Activated B cell treated with CpG ODN at 0.5 μM for 24 hours (primary cell): ENCODE results near the gene ZNF474. TPM values are rescaled to one million over a fixed set of nuclear protein-coding genes. Genes with fewer than 3 reads are reported as not detected.

Experiments used
- ATAC-seq: fragments of 200-7000 bp; cut with Tn5 transposase; one replicate; pipeline ENCODE4 v1.10.0; 2021; ENCODE audit warnings: low read depth, mild to moderate bottlenecking, moderate library complexity
- CTCF ChIA-PET: fragments of 350-600 bp; sonication (Branson Sonifier 250); formaldehyde crosslinking; loops from one replicate; lab custom pipeline; 2021; ENCODE audit warnings: antibody characterized with exemption; lab: Charles Lee
- POLR2A ChIA-PET: fragments of 350-600 bp; sonication (Branson Sonifier 250); formaldehyde crosslinking; loops from one replicate; lab custom pipeline; 2021; ENCODE audit warnings: antibody characterized with exemption; lab: Charles Lee
- DNase-seq: peaks from one replicate; pipeline ENCODE4 v3.0.0; 2022
- H3K27ac Mint-ChIP-seq: one replicate; pipeline ENCODE4 v1.8.0; 2020; ENCODE audit warnings: mixed read lengths
- H3K27me3 Mint-ChIP-seq: one replicate; pipeline ENCODE4 v1.8.0; 2021; ENCODE audit warnings: mixed read lengths
- H3K36me3 Mint-ChIP-seq: one replicate; pipeline ENCODE4 v1.8.0; 2021; ENCODE audit warnings: low read depth, mixed read lengths
- H3K4me1 Mint-ChIP-seq: one replicate; pipeline ENCODE4 v1.8.0; 2021; ENCODE audit warnings: mixed read lengths
- H3K4me3 Mint-ChIP-seq: one replicate; pipeline ENCODE4 v1.8.0; 2020; ENCODE audit warnings: mild to moderate bottlenecking, mixed read lengths
- H3K9me3 Mint-ChIP-seq: one replicate; pipeline ENCODE4 v1.8.0; 2020; ENCODE audit warnings: mixed read lengths
- CTCF ChIP-seq: fragments of 200-600 bp; IDR thresholded peaks from one replicate; pipeline ENCODE4 v1.8.0; 2022; ENCODE audit warnings: antibody characterized with exemption, mild to moderate bottlenecking
- intact Hi-C: fragments of 100-400 bp; cut with micrococcal nuclease; formaldehyde crosslinking; loops from one replicate; pipeline ENCODE4 v1.15.1; 2024
- total RNA-seq: library from RNA; stranded (reverse); gene quantifications from 2 replicates; pipeline ENCODE4 v1.2.3, GENCODE V29; 2022

Gene ZNF474
- 0.15 TPM in 1 of 2 replicates, not detected in the other for total RNA-seq

- H3K27me3 Mint-ChIP-seq, result peaks cover 2% of the 10 kb centered on the region
- DNase-seq (no peak), ATAC-seq (no peak)
- H3K27ac Mint-ChIP-seq, result no peak within 1 kb of the TSS
- TF ChIP-seq CTCF, result no peak
- no peak within 1 kb of the TSS for H3K4me3 Mint-ChIP-seq
- ChIA-PET CTCF (no interaction called here), POLR2A (no interaction called here)
- H3K36me3 Mint-ChIP-seq, result no peaks in the 10 kb centered on the region
- no peaks in the 10 kb centered on the region for H3K4me1 Mint-ChIP-seq
- H3K9me3 Mint-ChIP-seq, result no peaks in the 10 kb centered on the region
- intact Hi-C loops, result no loop called here
Observed at GRCh38 chr5:122129306-122129705, at the start of gene ZNF474. ZNF474 (plus strand) TSS chr5:122129546; CDS start chr5:122151991, 22,445 bp downstream.

DNA sequence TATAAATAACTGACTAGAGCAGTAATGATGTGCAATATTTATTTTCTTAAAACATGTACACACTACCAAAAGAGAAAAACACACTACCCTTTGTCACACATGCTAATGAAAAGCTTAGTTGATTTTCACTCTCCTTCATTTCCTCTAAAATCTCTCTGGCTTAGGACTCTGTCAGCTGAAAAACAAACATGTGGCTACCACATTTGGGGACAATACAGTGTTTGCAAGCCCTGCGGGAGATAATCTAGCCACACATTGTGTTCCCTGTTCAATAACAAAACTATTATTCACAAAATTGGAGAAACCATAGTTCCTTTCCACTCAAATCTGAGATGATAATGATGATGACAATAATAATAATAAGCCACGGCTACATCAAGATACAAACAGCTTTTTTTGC, 47.8 kb upstream of the ZNF474 start:
- intact Hi-C loops, result no loop called here
- no peak for TF ChIP-seq CTCF
- no peaks in the 10 kb centered on the region for H3K36me3 Mint-ChIP-seq
- no peaks in the 10 kb centered on the region for H3K9me3 Mint-ChIP-seq
- H3K27ac Mint-ChIP-seq, result no peak overlapping the region
- peaks cover 15% of the 10 kb centered on the region for H3K4me1 Mint-ChIP-seq
- POLR2A ChIA-PET, result no interaction called here
- H3K4me3 Mint-ChIP-seq, result no peak overlapping the region
- peaks cover 39% of the 10 kb centered on the region for H3K27me3 Mint-ChIP-seq
- CTCF ChIA-PET, result no interaction called here
- ATAC-seq, result no peak
- DNase-seq, result no peak

- Mint-ChIP-seq H3K4me3 (no peak overlapping the region), H3K36me3 (no peaks in the 10 kb centered on the region), H3K4me1 (no peaks in the 10 kb centered on the region), H3K27ac (no peak overlapping the region), H3K9me3 (no peaks in the 10 kb centered on the region), H3K27me3 (peaks cover 28% of the 10 kb centered on the region)
- no peak for TF ChIP-seq CTCF
- intact Hi-C loops, result no loop called here
- CTCF ChIA-PET, result no interaction called here
- DNase-seq (no peak), ATAC-seq (no peak)
- POLR2A ChIA-PET, result no interaction called here
Observed at GRCh38 chr5:122083535-122083934, 45.8 kb upstream of the ZNF474 start.

- intact Hi-C loops, result no loop called here
- H3K4me1 Mint-ChIP-seq, result no peaks in the 10 kb centered on the region
- H3K36me3 Mint-ChIP-seq, result no peaks in the 10 kb centered on the region
- TF ChIP-seq CTCF, result no peak
- H3K4me3 Mint-ChIP-seq, result no peak overlapping the region
- H3K27me3 Mint-ChIP-seq, result peaks cover 16% of the 10 kb centered on the region
- no peak overlapping the region for H3K27ac Mint-ChIP-seq
- DNase-seq, result no peak
- H3K9me3 Mint-ChIP-seq, result no peaks in the 10 kb centered on the region
- ChIA-PET POLR2A (no interaction called here), CTCF (no interaction called here)
- no peak for ATAC-seq
Observed at GRCh38 chr5:122085041-122085440, 44.3 kb upstream of the ZNF474 start.

GRCh38 chr5:122089096-122090013, 40.0 kb upstream of the ZNF474 start:
- H3K27ac Mint-ChIP-seq, result no peak overlapping the region
- peaks cover 3% of the 10 kb centered on the region for H3K27me3 Mint-ChIP-seq
- TF ChIP-seq CTCF, result no peak
- no peaks in the 10 kb centered on the region for H3K36me3 Mint-ChIP-seq
- CTCF ChIA-PET, result no interaction called here
- H3K9me3 Mint-ChIP-seq, result no peaks in the 10 kb centered on the region
- no peaks in the 10 kb centered on the region for H3K4me1 Mint-ChIP-seq
- POLR2A ChIA-PET, result no interaction called here
- intact Hi-C loops, result no loop called here
- no peak for ATAC-seq
- no peak overlapping the region for H3K4me3 Mint-ChIP-seq
- no peak for DNase-seq
